HepG2 (cell line): ENCODE results near the gene SERTAD2. TPM values are rescaled to one million over a fixed set of nuclear protein-coding genes. Genes with fewer than 3 reads are reported as not detected.
A peak's percentile ranks its signal among the peaks of the same experiment; 100 is the strongest.

Source experiments
- AHDC1 ChIP-seq: sonication (generic); formaldehyde crosslinking; IDR thresholded peaks from 2 replicates; pipeline ENCODE4 v1.5.1; 2020; ENCODE audit warnings: mild to moderate bottlenecking, missing genetic modification reagents, borderline replicate concordance
- ARNT2 ChIP-seq: sonication (generic); formaldehyde crosslinking; IDR thresholded peaks from 2 replicates; pipeline ENCODE4 v1.8.0; 2022; ENCODE audit warnings: mild to moderate bottlenecking, low read depth, missing genetic modification reagents, moderate library complexity
- BATF2 ChIP-seq: sonication (generic); formaldehyde crosslinking; IDR thresholded peaks from 2 replicates; pipeline ENCODE4 v1.8.0; 2022; ENCODE audit warnings: mild to moderate bottlenecking, missing genetic modification reagents, moderate library complexity
- CAMTA2 ChIP-seq: sonication (generic); formaldehyde crosslinking; IDR thresholded peaks from 2 replicates; pipeline ENCODE4 v1.4.0; 2020; ENCODE audit warnings: mild to moderate bottlenecking, missing genetic modification reagents, borderline replicate concordance
- DRAP1 ChIP-seq: IDR thresholded peaks from 2 replicates; pipeline ENCODE4 v1.6.1; 2016; ENCODE audit warnings: missing genetic modification reagents, missing compliant biosample characterization
- POGK ChIP-seq: sonication (generic); formaldehyde crosslinking; conservative IDR thresholded peaks from 2 replicates; pipeline ENCODE4 v1.8.0; 2022; ENCODE audit warnings: mild to moderate bottlenecking, moderate library complexity, missing genetic modification reagents
- TAF15 ChIP-seq: fragments of 200-400 bp; formaldehyde crosslinking; IDR thresholded peaks from one replicate; pipeline ENCODE4 v1.6.1; 2018; ENCODE audit warnings: mild to moderate bottlenecking, low read depth, low read length; ENCODE audit not compliant: poor library complexity, severe bottlenecking
- USF2 ChIP-seq, 2 experiments: sonication (generic) in 1 of 2; formaldehyde crosslinking in 1 of 2; IDR thresholded peaks; 2 replicates each; pipeline versions ENCODE4 v1.5.1 to v1.6.1; 2011 to 2020; ENCODE audit warnings: borderline replicate concordance in 1 of 2, low read depth in 1 of 2, low read length in 1 of 2, mild to moderate bottlenecking in 1 of 2, missing genetic modification reagents in 1 of 2, moderate library complexity in 1 of 2
- ZNF280B ChIP-seq: sonication (generic); formaldehyde crosslinking; IDR thresholded peaks from 2 replicates; pipeline ENCODE4 v1.5.0; 2020; ENCODE audit warnings: missing genetic modification reagents, mild to moderate bottlenecking, borderline replicate concordance
- ZNF329 ChIP-seq: sonication (generic); formaldehyde crosslinking; IDR thresholded peaks from 2 replicates; pipeline ENCODE4 v1.9.0; 2021; ENCODE audit warnings: low read depth, mild to moderate bottlenecking, missing genetic modification reagents
- ZNF362 ChIP-seq: sonication (generic); formaldehyde crosslinking; IDR thresholded peaks from 2 replicates; pipeline ENCODE4 v1.4.0; 2020; ENCODE audit warnings: missing genetic modification reagents, mild to moderate bottlenecking, borderline replicate concordance
- polyA plus RNA-seq, 8 experiments: library from polyadenylated mRNA; depleted of rRNA in 3 of 8; stranded (reverse) in 7 of 8; unstranded in 1 of 8; fragments of >200 nt; fragmentation: Illumina TruSeq in 4 of 8; extraction: Trizol in 4 of 8; gene quantifications; 2 replicates each; pipeline versions ENCODE4 v1.2.1 to v1.2.3, GENCODE V29; 2011 to 2016; ENCODE audit warnings: low read depth in 4 of 8, missing spikeins in 1 of 8, mixed read lengths in 1 of 8; ENCODE audit not compliant: insufficient read depth in 1 of 8
- total RNA-seq, 5 experiments: library from RNA; depleted of rRNA; stranded (reverse); fragments of >200 nt; fragmentation: Illumina TruSeq; extraction: Trizol; gene quantifications; 2 replicates each; pipeline ENCODE4 v1.2.3, GENCODE V29; 2016; ENCODE audit warnings: low read depth in 1 of 5

SERTAD2 gene
- total and polyA plus RNA-seq, 2 of the 13 experiments (the other 11 are each of a cell fraction or from before 2014, with no cell fraction given), result 6.7 to 22.6 TPM

GRCh38 chr2:64606479-64607363, 47.0 kb downstream of the SERTAD2 start (continued):
- no peak; the same call in 1 of the 2 replicates for TF ChIP-seq AHDC1 (CRISPR knock-in tag)
- no peak for TF ChIP-seq ZNF329 (CRISPR knock-in tag)
- no peak for TF ChIP-seq TAF15
- no peak for TF ChIP-seq CAMTA2
- TF ChIP-seq ZNF362 (CRISPR knock-in tag), result no peak
- TF ChIP-seq ARNT2 (CRISPR knock-in tag), result no peak
- peak; percentile 32; the same call in 1 of the 2 replicates for TF ChIP-seq ZNF280B (CRISPR knock-in tag)
- TF ChIP-seq DRAP1, result 0 out of 2 replicates have a peak, but pooled peaks have one; percentile 36
- TF ChIP-seq USF2 (IDR thresholded peaks at IDR 0.05; ENCODE audit: low read depth, low read length), result no peak
- TF ChIP-seq USF2 (CRISPR knock-in tag; IDR thresholded peaks at IDR 0.05; ENCODE audit: borderline replicate concordance), result no peak
- TF ChIP-seq POGK (CRISPR knock-in tag), result 0 out of 2 replicates have a peak, but pooled peaks have one; percentile 22
- no peak for TF ChIP-seq BATF2
